K562 (cell line): ENCODE results near the gene PSMD14. TPM values are rescaled to one million over a fixed set of nuclear protein-coding genes. Genes with fewer than 3 reads are reported as not detected.

Experiments used
- CHCHD3 ChIP-seq: fragments of 250-450 bp; sonication (Bioruptor Pico); IDR thresholded peaks from 2 replicates; pipeline ENCODE4 v2.1.2; 2022; ENCODE audit warnings: mild to moderate bottlenecking
- E2F3 ChIP-seq: fragments of 250-450 bp; sonication (Bioruptor Pico); IDR thresholded peaks from 2 replicates; pipeline ENCODE4 v1.4.0; 2020; ENCODE audit warnings: mild to moderate bottlenecking
- EP400 ChIP-seq: fragments of 450-650 bp; IDR thresholded peaks from 2 replicates; pipeline ENCODE4 v1.6.1; 2017; ENCODE audit warnings: antibody characterized with exemption, mild to moderate bottlenecking, moderate library complexity
- GATAD2B ChIP-seq: fragments of 450-650 bp; IDR thresholded peaks from 2 replicates; pipeline ENCODE4 v1.6.1; 2017; ENCODE audit warnings: mild to moderate bottlenecking, borderline replicate concordance
- HEY1 ChIP-seq: fragments of 250-450 bp; sonication (Bioruptor Pico); IDR thresholded peaks from 2 replicates; pipeline ENCODE4 v1.5.0; 2020; ENCODE audit warnings: mild to moderate bottlenecking, moderate library complexity, borderline replicate concordance
- JUN ChIP-seq, 2 experiments: sonication (generic) in 1 of 2; formaldehyde crosslinking in 1 of 2; IDR thresholded peaks; 2 replicates each; pipeline versions ENCODE4 v1.6.1 to v1.8.0; 2012 to 2022; ENCODE audit warnings: borderline replicate concordance in 2 of 2, mild to moderate bottlenecking in 2 of 2, improper control_type of control experiment in 1 of 2, low read depth in 1 of 2, low read length in 1 of 2, missing genetic modification reagents in 1 of 2
- NEUROD1 ChIP-seq: fragments of 150-350 bp; IDR thresholded peaks from 2 replicates; pipeline ENCODE4 v1.6.1; 2014; ENCODE audit warnings: borderline replicate concordance, low read length, low read depth; ENCODE audit not compliant: partially characterized antibody
- polyA plus RNA-seq, 8 experiments: library from polyadenylated mRNA; depleted of rRNA in 4 of 8; stranded (reverse) in 5 of 8; unstranded in 3 of 8; fragments of >200 nt; fragmentation: Nextera tagmentation in 2 of 8; fragmentation: Illumina TruSeq in 1 of 8; extraction: Ambion mirVana in 2 of 8; extraction: Trizol in 1 of 8; gene quantifications; 2 replicates each; pipeline versions ENCODE4 v1.2.1 to v1.2.3, GENCODE V29; 2011 to 2014; ENCODE audit warnings: inconsistent platforms in 1 of 8, missing spikeins in 1 of 8
- total RNA-seq, 7 experiments: library from RNA; depleted of rRNA in 6 of 7; stranded (reverse); fragments of >200 nt in 6 of 7; fragmentation: Illumina TruSeq in 2 of 7; extraction: Trizol in 2 of 7; gene quantifications; 2 replicates each; pipeline versions ENCODE4 v1.2.1 to v1.2.3, GENCODE V29; 2011 to 2021; ENCODE audit warnings: low replicate concordance in 1 of 7
- TF ChIP-seq, protein P1 (sequence below): fragments of 450-650 bp; IDR thresholded peaks from 2 replicates; pipeline ENCODE4 v1.6.1; 2016; ENCODE audit warnings: low read depth, mild to moderate bottlenecking, moderate library complexity
- TF ChIP-seq, protein P2 (sequence below): fragments of 200-800 bp; sonication (Bioruptor generic); IDR thresholded peaks from 2 replicates; pipeline ENCODE4 v1.6.1; 2016; ENCODE audit warnings: missing genetic modification characterization, missing compliant biosample characterization

Gene PSMD14
- total and polyA plus RNA-seq, 9 of the 15 experiments (the other 6 are each of a cell fraction or from before 2014, with no cell fraction given): 151 to 515 (median 228) TPM

DNA sequence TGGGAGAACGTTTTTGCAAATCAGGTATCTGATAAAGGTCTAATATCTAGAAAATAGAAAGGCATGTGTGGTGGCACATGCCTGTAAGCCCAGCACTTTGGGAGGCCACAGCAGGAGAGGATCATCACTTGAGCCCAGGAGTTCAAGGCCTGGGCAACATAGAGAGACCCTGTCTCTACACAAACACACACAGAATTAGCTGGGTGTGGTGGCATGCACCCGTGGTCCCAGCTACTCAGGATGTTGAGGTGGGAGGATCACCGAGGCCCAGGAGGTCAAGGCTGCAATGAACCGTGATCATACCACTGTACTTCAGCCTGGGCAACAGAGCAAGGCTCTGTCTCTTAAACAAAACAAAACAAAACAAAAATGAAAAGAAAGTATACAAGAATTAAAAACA, 94.1 kb downstream of the PSMD14 start (continued):
- TF ChIP-seq GATAD2B (no peak), NEUROD1 (no peak), EP400 (no peak), E2F3 (CRISPR knock-in tag) (no peak), JUN (IDR thresholded peaks at IDR 0.05; ENCODE audit: borderline replicate concordance, low read depth, low read length) (no peak), JUN (CRISPR knock-in tag; IDR thresholded peaks at IDR 0.05; ENCODE audit: borderline replicate concordance) (no peak), HEY1 (CRISPR knock-in tag) (no peak), CHCHD3 (no peak)
- TF ChIP-seq, protein P1, sequence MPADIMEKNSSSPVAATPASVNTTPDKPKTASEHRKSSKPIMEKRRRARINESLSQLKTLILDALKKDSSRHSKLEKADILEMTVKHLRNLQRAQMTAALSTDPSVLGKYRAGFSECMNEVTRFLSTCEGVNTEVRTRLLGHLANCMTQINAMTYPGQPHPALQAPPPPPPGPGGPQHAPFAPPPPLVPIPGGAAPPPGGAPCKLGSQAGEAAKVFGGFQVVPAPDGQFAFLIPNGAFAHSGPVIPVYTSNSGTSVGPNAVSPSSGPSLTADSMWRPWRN: no peak
- TF ChIP-seq, protein P2, sequence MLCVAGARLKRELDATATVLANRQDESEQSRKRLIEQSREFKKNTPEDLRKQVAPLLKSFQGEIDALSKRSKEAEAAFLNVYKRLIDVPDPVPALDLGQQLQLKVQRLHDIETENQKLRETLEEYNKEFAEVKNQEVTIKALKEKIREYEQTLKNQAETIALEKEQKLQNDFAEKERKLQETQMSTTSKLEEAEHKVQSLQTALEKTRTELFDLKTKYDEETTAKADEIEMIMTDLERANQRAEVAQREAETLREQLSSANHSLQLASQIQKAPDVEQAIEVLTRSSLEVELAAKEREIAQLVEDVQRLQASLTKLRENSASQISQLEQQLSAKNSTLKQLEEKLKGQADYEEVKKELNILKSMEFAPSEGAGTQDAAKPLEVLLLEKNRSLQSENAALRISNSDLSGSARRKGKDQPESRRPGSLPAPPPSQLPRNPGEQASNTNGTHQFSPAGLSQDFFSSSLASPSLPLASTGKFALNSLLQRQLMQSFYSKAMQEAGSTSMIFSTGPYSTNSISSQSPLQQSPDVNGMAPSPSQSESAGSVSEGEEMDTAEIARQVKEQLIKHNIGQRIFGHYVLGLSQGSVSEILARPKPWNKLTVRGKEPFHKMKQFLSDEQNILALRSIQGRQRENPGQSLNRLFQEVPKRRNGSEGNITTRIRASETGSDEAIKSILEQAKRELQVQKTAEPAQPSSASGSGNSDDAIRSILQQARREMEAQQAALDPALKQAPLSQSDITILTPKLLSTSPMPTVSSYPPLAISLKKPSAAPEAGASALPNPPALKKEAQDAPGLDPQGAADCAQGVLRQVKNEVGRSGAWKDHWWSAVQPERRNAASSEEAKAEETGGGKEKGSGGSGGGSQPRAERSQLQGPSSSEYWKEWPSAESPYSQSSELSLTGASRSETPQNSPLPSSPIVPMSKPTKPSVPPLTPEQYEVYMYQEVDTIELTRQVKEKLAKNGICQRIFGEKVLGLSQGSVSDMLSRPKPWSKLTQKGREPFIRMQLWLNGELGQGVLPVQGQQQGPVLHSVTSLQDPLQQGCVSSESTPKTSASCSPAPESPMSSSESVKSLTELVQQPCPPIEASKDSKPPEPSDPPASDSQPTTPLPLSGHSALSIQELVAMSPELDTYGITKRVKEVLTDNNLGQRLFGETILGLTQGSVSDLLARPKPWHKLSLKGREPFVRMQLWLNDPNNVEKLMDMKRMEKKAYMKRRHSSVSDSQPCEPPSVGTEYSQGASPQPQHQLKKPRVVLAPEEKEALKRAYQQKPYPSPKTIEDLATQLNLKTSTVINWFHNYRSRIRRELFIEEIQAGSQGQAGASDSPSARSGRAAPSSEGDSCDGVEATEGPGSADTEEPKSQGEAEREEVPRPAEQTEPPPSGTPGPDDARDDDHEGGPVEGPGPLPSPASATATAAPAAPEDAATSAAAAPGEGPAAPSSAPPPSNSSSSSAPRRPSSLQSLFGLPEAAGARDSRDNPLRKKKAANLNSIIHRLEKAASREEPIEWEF (CRISPR knock-in tag): no peak
